RWPE2 (cell line): ENCODE results near the gene PEAR1.

Experiments
- ATAC-seq: fragments of 200-7000 bp; cut with Tn5 transposase; 3 replicates; pipeline ENCODE4 v1.9.1; 2021; ENCODE audit warnings: low read depth
- DNase-seq: peaks from one replicate; pipeline ENCODE4 v3.0.0-alpha.2; 2020; ENCODE audit warnings: low spot score
- H3K27ac ChIP-seq: fragments of 450-650 bp; 2 replicates; pipeline ENCODE4 v1.5.1; 2017; ENCODE audit warnings: mild to moderate bottlenecking; ENCODE audit not compliant: poor library complexity, severe bottlenecking
- H3K27me3 ChIP-seq: fragments of 250-450 bp; sonication (Bioruptor Pico); 2 replicates; pipeline ENCODE4 v1.5.1; 2021; ENCODE audit warnings: mild to moderate bottlenecking, moderate library complexity; ENCODE audit not compliant: insufficient read depth, poor library complexity, severe bottlenecking
- H3K36me3 ChIP-seq: fragments of 250-450 bp; sonication (Bioruptor Pico); 2 replicates; pipeline ENCODE4 v1.5.1; 2020; ENCODE audit warnings: low read depth, mild to moderate bottlenecking, moderate library complexity
- H3K4me1 ChIP-seq: fragments of 250-450 bp; sonication (Bioruptor Pico); 2 replicates; pipeline ENCODE4 v1.5.1; 2021; ENCODE audit warnings: mild to moderate bottlenecking, moderate library complexity; ENCODE audit not compliant: insufficient read depth, poor library complexity, severe bottlenecking
- H3K4me3 ChIP-seq: fragments of 250-450 bp; sonication (Bioruptor Pico); 2 replicates; pipeline ENCODE4 v1.5.1; 2021; ENCODE audit warnings: mild to moderate bottlenecking, moderate library complexity; ENCODE audit not compliant: severe bottlenecking
- H3K9me3 ChIP-seq: fragments of 250-450 bp; sonication (Bioruptor Pico); 2 replicates; pipeline ENCODE4 v1.5.1; 2021; ENCODE audit warnings: mild to moderate bottlenecking, moderate library complexity; ENCODE audit not compliant: severe bottlenecking
- TF ChIP-seq, protein P1 (sequence below): fragments of 450-650 bp; IDR thresholded peaks from one replicate; pipeline ENCODE4 v1.5.1; 2017; ENCODE audit warnings: mild to moderate bottlenecking, moderate library complexity; ENCODE audit not compliant: poor library complexity, severe bottlenecking

Gene PEAR1

DNA sequence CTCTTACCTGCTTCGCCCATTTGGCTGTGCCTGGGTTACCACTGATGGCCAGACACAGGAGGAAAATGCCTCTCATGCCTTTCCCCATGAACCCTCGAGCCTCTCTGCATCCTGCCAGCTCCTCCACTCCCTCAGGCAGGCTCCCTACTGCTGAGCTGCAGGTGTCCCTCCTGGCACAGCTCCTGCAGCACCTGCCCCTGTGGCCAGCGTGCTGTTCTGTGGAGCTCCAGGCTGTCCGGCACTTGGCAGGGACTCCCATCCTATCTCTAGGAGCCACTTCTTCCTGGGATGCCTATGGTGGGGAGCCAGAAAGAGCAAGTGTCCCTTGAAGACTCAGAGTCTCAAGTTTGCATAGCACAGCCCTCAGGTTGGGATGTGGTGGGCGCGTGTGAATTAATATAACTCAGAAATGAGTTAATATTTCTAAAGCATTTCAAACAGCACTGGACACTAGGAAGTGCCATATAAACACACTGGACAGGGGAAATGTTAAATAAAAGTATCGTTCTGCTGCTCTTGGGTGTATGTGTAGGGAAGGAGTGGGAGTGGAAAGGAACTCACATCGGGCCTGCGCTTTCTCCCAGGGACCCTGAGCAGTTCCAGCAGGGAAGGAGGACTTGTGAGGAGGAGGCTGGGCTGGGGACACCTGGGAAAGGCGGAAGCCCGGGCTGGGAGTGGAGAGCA, 29.6 kb downstream of the PEAR1 start:
- DNase-seq (no peak), ATAC-seq (no peak)

DNA sequence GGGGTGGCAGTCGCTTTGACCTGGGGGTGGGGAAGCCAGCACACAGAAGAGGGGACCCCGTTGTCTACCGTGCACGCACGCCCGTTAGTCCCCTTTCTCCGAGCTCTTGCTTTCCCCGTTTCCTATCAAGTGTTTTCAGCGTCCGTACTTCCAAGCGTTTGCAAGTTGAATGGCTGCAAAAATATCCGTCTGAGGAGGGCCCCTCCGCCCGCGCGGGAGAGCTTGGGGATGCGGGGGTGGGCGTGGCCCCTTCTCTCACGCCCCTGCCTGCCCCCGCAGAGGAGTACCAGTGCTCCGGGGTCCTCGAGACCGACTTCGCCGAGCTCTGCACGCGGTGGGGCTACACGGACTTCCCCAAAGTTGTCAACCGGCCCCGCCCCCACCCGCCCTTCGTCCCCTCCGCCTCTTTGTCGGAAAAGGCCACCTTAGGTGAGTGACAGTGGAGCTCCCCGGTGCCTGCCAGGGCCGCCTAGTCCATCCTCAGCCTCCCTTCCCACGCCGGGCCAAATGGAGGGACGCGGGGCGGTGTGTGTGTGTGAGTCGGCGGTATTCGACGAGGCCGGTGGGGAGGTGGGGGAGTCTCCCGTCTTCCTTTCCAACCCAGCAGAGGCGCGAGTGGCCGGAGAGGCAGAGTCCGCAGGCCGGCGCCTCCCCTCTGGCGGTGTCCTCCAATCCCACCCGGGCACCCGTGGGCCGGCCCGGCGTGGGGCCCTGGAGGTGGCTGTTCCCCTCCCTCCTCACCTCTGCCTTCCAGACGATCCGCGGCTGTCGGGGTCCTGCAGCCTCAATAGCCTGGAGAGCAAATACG, 30.4 kb downstream of the PEAR1 start:
- peaks cover 47% of the 10 kb centered on the region for H3K27me3 ChIP-seq

More for the DNA sequence above, 29.6 kb downstream of the PEAR1 start:
- Histone ChIP-seq H3K4me1 (no peaks in the 10 kb centered on the region), H3K36me3 (no peaks in the 10 kb centered on the region), H3K27ac (no peak overlapping the region), H3K9me3 (peaks cover 4% of the 10 kb centered on the region), H3K27me3 (peaks cover 44% of the 10 kb centered on the region), H3K4me3 (no peak overlapping the region)
- TF ChIP-seq, protein P1, sequence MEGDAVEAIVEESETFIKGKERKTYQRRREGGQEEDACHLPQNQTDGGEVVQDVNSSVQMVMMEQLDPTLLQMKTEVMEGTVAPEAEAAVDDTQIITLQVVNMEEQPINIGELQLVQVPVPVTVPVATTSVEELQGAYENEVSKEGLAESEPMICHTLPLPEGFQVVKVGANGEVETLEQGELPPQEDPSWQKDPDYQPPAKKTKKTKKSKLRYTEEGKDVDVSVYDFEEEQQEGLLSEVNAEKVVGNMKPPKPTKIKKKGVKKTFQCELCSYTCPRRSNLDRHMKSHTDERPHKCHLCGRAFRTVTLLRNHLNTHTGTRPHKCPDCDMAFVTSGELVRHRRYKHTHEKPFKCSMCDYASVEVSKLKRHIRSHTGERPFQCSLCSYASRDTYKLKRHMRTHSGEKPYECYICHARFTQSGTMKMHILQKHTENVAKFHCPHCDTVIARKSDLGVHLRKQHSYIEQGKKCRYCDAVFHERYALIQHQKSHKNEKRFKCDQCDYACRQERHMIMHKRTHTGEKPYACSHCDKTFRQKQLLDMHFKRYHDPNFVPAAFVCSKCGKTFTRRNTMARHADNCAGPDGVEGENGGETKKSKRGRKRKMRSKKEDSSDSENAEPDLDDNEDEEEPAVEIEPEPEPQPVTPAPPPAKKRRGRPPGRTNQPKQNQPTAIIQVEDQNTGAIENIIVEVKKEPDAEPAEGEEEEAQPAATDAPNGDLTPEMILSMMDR = no peak

DNA sequence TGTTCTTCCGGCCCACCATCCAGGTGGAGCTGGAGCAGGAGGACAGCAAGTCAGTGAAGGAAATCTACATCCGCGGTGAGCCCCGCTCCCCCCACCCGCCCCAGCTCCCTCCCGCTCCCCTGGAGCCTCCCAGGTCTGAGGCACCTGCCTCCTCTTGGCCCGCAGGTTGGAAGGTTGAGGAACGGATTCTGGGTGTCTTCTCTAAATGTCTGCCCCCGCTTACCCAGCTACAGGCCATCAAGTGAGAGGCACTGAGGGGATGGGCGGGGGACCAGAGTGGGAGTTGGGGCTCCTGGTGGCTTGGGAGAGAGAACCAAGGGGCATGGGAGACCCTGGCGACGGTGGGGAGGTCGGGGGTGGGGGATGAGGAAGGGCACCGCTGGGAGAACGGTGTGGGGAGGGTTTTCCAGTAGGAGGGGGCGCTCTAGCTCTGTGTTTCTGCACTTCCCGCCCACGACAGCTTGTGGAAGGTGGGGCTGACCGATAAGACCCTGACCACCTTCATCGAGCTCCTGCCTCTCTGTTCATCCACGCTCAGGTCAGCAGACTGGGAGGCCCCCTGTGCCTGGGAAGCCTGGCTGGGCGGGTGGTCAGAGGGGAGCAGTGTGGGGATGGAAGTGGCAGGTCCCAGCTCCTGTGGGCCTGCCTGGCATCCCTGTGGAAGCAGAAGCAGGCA, 31.1 kb downstream of the PEAR1 start:
- no peak for DNase-seq
- Histone ChIP-seq H3K4me1 (no peaks in the 10 kb centered on the region), H3K27ac (no peak overlapping the region), H3K36me3 (no peaks in the 10 kb centered on the region), H3K9me3 (no peaks in the 10 kb centered on the region), H3K27me3 (peaks cover 52% of the 10 kb centered on the region), H3K4me3 (no peak overlapping the region)
- ATAC-seq = no peak
- TF ChIP-seq, protein P1 = no peak

More for the DNA sequence above, 30.4 kb downstream of the PEAR1 start:
- DNase-seq = no peak
- no peak overlapping the region for H3K27ac ChIP-seq
- H3K4me1 ChIP-seq = no peaks in the 10 kb centered on the region
- no peak for ATAC-seq
- no peak overlapping the region for H3K4me3 ChIP-seq
- no peaks in the 10 kb centered on the region for H3K36me3 ChIP-seq
- TF ChIP-seq, protein P1 = no peak
- H3K9me3 ChIP-seq = no peaks in the 10 kb centered on the region

DNA sequence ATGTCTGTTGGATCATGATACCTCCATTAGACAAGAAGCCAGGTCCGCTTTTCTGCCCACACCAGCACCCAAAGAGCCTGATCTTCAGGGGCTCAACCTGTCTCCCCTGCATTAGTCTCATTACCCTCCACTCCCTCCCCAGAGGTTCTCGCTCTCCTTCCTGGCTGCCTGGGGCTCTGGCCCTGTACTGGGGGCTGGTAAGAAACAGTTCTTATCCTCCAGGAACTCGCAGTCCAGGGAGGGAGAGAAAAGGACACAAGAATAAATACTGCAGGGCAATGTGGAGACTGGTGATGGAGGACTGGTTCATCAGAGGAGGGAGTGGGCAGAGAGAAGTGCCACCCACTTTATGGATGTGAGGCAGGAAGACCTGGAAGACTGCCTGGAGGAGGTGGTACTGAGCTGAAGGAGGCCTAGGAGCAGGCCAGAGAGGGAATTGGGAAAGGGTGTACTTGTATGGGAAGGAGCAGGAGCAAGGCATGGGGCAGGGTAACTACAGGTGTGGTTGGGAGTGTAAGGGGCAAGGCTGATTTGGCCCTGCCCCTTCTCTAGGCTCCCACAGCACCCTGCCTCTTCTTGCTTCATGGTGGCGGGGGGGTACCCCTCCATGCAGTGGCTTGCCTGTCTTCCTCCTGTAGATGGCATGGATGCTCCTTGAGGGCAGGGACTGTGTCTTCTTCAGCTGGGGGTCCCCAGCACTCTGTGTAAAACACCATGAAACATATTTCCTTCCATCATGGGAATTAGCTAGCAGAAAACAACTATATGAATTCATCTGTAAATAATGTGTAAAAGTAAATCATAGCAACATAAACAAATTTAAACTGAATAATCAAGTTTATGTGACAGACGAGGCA, 31.9 kb downstream of the PEAR1 start:
- peaks cover 49% of the 10 kb centered on the region for H3K27me3 ChIP-seq
- no peaks in the 10 kb centered on the region for H3K36me3 ChIP-seq
- H3K4me3 ChIP-seq = no peak overlapping the region
- H3K4me1 ChIP-seq = no peaks in the 10 kb centered on the region
- no peak for DNase-seq
- H3K27ac ChIP-seq = no peak overlapping the region
- TF ChIP-seq, protein P1 = no peak
- H3K9me3 ChIP-seq = no peaks in the 10 kb centered on the region
- ATAC-seq = no peak
